Activated CD4-positive, alpha-beta T cell treated with anti-CD3 and anti-CD28 coated beads, Interleukin-2, amount 50 U/mL, for 24 hours (primary cell): ENCODE data around the gene EPS8.

Experiments used
- DNase-seq, 2 donors: peaks; one replicate each; pipeline ENCODE4 v3.0.0-alpha.2; 2020; ENCODE audit warnings: low read depth in 1 of 2, low spot score in 1 of 2

The EPS8 gene

DNA sequence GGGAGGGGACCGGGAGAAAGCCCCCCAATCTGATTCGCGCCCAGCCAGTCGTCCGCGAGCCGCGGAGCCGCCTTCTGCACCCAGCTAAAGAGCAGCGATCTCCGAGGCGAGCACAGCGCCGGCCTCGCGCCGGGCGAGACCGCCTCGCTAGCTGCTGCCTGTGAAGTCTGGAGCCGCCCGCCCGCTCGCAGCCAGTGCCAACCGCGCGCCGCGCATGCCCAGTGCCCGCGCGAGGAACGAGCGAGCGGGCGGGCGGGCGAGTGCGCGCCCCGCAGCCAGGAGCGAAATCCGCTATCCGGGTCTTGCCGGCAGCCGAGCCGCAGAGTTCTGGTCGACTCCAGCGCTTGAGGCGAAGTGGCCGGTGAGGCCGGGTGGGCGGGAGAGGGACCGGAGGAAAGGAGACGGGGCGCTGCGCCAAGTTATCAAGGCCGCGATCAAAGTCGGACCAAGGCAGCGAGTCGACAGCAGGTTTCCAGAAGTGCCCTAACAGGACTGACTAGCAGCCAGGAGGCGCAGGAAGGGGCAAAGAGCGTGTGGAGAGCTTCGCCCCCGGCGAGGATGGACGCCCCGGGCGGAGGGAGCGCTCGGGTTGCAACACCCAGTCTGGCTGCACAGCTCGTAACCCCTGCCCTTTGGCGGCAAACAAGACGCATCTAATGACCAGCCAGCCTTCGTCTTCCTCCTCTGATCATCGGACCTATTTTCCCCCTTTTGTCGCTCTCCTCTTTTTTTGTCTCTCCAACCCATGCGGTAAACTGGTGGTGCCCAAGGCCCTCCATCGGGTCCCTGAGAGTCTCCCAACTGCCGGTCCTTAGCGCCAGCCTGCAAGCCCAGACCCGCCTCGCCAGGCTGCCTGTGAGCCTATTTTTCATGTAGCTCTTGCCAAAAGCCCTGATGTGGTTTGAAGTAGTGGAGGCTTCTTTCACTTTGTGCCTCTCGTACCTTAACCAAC lies at the start of gene EPS8:
EPS8 (minus strand) TSS at position 169 of the 952 bp plus-strand sequence. CDS start 106,437 bp downstream, outside the sequence.
- DNase-seq: peak; percentile 63 to 74

DNA sequence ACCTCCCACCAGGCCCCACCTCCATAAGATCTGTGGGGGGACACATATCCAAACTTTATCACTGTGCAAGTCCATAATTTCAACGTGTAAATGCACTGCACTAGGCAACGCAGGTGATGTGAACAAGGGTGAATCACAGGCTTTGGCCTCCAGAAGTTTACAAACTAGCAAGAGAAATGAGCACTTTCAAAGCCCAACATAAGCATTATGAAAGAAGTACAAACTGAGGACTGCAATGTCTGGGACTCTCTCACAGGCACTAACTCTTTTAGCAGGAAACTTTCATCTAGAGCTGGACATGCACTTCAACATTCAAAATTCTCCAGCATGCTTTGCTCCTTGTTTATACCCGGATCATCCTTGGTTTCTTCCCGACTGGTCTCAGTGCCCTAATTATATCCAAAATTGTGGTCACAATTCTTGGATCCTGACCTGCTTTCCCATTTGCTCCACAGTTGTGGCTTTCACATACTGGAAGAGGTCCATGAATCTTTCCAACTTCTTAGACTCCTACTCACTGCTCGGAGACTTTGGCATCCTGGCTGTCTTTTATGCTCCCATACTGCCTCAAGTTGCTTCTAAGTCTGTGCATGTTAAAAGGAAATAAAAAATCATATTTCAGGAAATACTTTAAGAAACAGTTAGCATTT lies 48.1 kb upstream of the EPS8 start:
- no peak for DNase-seq

DNA sequence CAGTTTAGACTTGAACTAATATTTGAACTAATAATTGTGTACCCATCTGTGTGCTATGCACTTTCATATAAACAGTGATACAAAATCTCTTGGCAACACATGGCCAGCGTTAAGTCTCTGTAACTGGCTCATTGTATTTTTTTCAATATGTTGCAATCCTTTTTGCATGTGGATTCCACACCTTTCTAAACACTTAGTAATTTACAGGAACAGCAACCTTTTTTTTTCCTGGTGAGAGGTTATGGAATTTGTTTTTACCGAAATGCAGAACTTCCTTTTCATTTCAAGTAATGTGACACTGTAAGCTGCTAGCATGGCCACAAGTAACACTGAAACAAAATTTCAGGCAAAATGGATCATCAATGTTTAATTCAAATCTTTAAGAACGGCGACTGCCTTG lies 45.4 kb upstream of the EPS8 start:
- DNase-seq: no peak

DNA sequence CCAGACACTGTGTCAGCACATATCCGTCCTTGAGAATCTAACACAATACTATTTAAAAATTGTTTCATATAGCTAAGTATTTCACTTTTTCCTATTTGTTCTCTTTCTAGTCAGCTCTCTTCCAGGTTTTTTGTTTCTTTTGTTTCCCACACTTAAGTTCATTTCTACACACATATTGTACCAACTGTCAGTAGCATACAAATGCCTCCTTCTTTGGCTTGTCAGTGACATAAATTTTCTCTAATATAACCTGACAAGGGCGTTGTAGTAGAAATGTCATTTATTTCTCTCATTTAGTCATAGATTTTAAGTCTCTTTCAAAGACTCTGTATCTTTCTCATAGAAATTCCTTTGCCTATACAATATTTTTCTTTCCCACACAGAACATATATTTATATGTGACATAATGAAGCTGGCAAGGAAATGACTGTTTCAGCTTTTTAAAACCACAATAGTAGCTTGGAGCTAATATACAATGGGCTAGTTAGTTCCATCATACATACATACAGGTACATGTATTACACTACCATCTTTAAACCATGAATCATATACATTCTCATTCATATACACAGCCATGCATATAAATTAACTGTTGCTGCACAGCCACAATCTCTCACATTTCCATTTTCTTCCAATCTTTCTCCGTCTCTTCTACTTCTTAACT lies 42.3 kb upstream of the EPS8 start:
- DNase-seq: no peak

DNA sequence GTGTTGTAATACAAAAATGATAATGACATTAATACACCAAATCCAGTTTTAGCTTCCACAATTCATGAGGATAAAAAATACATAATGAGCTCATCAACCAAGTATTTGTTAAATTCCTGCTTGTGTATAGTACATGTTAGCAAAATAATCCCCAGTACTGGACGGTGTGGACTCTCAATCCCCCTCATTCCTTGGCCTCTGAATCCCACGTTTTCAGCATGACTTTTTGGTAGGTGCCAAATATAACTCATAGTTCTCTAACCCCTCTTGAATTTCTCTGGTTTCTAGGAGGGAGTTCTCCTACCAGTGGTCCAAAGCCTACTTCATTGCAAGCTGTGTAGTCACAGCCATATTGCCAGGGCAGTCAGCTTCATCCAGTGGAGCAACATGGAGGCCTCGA lies 41.4 kb upstream of the EPS8 start:
- no peak for DNase-seq

DNA sequence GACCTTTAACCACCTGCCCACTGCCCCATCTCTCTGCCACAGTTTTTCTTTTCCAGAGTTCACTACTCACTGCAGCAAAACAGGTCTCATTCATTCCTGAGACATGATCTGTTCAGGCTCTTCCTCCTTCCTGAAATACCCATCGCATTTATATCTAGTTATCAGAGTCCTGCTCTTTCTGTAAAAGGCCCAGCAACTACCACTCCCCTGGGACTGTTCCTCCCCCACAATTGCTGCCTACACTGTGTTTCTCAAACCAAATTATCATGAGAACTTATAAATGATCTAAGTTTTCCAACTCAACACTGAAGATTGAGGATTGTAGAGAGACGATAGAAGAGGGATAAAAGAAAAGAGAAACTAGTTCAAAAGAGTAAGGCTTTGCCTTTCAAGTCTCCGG lies 40.8 kb upstream of the EPS8 start:
- no peak for DNase-seq

DNA sequence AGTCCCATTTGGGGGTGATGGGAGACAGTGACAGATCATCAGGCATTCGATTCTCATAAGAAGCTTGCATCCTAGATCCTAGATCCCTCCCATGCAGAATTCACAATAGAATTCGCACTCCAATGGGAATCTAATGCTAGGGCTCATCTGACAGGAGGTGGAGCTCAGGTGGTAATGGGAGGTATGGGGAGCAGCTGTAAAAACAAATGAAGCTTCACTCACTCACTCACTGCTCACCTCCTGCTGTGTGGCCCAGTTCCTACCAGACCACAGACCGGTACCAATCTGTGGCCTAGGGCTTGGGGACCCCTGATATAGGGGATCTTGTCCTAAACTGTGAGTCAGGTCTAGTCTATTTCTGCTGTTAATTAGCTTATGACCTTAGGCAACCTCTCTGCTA lies 40.1 kb upstream of the EPS8 start:
- no peak for DNase-seq

DNA sequence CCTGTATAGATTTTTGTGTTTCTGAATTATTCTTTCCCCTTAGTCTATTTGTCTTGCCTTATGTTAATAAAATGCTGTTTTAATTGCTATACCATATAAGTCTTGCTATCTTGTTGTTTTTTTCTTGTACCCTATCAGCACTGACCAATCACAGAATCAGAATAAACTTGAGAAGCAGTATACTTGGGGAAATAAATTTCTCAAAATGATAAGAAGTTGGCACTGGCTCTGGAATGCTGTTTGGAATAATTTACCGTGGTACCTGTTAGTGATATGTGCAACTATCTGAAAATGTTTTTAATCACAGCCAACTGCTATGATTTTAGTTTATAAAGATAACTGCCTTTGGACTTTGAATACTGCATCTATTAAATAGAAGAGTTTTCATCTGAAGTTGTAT lies 37.9 kb upstream of the EPS8 start:
- no peak for DNase-seq

DNA sequence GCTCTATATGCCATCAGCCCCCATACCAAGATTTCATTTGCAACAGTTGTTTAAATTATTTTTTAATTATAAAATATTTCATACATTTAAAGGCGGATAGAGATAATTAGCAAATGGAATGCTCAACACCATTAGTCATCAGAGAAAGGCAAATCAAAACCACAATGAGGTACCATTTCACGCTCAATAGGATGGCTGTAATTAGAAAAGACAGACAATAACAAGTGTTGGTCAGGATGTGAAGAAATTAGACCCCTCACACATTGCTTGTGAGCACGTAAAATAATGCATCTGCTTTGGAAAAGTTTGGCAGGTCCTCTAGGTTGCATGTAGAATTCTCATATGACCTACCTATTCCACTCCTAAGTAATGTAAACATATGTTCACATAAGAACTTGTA lies 35.3 kb upstream of the EPS8 start:
- no peak for DNase-seq

DNA sequence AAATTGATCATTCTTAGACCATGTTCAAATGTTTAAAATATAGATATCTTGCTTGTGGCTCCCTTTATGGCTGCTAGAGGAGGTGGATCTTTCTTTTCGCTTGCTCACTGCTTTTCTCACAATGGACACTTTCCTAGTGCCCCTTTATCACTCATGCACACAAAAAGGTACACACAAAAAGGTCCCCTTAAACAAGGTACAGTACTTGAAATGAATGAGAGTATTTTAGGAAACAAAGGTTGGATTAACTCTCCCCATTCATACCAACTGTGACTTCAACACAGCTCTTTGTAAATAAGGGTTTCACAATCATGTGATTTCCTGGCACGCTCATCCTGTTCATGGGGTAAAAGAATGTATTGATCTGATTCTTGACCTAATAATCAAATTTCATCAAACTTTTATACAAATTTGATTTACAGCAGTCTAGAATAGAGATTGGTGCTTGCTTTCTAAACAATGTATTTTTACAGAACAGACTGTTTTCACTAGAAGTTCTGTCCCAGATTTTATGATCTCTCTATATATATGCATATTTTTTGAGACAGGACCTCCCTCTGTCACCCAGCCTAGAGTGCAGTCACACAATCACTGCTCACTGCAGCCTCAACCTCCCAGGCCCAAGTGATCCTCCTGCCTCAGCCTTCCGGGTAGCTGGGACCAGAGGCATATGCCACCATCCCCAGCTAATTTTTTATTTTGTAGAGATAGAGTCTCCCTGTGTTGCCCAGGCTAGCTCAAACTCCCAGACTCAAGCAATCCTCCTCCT lies 34.4 kb upstream of the EPS8 start:
- DNase-seq: no peak

DNA sequence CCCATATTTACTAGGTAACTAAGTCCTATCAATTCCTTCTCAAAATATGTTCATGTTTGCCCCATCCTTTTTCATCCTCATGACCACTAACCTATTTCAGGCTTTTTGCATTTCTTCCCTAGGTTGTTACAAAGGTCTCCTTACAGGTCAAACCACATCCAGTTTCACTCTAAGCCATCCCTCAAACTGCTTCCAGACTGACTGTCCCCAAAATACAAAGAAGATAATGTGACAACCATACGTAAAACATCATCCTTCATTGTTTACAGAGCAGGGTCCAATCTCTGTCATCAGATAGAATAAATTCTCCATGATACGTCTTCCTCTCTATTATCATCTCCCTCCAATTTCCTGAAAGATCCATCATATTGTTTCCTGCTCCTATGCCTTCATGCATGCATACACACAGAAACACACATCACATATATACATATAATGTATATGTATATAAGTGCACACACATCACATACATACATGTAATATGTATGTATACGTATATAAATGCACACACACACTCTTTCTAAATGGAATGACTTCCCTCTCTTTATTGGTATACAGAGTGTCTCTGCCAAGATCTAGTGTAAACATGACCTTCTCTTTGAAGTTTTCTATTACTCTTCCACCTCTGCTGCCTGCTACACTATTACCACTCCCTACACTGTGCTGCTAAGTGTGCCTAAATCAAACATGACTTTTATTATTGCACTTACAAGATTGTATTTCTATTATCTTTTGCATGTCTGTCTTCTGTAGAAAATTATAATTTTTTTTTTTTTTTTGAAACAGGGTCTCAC lies 30.7 kb upstream of the EPS8 start:
- no peak for DNase-seq

DNA sequence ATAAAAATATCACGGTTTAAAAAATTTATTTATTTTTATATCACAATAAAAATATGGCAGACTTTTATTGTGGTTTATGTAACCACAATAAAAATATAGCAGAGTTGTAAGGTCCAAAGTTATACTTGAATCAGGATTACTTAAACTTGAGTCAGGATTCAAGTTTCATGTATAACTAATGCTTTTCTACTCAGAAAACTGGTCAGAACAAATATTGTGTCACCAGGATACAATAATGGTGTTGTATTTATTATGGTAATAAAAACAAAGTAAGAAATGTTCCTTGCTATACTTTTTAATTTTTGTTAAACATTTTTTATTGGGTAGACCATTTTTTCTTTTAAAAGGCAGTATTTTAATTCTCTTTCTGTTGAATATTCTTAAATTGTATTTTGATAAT lies 29.2 kb upstream of the EPS8 start:
- no peak for DNase-seq

DNA sequence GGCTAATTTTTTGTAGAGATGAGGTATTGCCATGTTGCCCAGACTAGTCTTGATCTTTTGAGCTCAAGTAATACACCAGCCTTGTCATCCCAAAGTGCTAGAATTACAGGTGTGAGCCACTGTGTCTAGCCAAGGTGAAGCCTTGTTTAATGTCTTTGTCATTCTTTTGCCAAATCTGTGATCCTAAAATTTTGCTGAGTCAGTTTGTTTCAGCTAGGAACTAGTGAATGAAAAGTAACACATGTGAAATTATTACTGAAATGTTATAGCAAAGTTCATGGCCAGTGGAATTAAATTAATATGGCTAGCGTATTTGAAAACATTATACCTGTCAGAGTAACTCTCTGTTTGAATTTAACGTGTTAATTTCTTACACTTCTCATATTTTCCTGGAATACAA lies 26.5 kb upstream of the EPS8 start:
- no peak for DNase-seq

DNA sequence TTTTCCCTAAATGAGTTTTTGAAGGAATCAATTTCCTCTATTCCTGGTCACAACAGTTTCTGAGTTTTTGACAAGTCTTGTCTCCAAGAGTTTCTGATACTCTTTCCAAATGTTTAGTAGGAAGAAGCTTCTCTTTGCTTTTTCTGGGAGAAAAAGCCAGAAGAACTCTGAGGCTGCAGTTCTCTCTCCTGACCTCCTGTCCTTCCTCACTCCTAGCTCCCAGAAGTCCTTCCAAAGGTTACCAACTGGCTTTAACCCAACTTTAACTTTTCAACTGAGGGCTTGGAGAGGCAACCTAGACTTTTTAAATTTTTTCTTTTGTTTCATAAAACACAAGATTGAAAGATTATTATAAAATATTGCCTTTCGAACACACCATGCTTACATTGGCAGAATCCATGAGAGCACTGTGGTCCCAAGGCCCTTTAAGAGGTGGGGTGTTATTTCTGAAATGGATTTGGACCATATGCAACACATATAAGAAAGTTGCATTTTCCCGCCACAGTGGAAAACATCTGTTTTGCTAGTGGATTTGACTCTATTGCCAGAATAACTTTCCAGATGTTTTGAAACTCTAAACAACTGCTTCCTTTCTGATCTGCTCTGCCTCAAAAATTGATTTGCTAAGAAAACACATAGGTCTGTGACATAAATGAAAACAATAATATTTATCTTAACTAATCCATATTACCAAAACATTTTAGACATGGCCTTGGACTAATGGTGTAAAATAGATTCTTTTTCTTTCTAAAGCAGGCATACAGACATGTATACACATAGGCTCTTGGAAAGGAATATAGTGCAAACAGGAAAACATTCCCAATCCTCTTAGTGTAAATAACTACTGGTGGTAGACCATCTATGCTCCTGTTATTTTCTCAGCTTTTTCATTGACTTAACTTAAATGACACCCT lies 22.3 kb upstream of the EPS8 start:
- no peak for DNase-seq

DNA sequence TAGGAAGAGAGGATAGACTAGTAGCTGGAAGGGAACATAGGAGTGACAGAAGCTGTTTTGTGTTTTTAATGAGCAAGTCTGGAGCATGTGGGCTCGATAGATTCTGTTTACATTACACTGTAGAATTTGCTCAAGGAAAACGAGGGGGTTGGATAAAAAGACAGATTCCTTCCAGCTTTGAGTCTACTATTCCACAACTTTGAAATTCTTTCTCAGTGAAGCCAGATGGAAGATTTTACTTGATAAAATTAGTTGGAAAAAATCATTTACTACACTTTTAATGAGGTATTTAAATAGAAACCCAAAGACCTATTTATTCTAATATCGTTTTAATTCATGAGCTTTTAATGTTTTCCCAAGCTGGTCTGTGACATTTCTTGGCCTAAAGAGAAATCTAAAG lies 19.5 kb upstream of the EPS8 start:
- DNase-seq: no peak

DNA sequence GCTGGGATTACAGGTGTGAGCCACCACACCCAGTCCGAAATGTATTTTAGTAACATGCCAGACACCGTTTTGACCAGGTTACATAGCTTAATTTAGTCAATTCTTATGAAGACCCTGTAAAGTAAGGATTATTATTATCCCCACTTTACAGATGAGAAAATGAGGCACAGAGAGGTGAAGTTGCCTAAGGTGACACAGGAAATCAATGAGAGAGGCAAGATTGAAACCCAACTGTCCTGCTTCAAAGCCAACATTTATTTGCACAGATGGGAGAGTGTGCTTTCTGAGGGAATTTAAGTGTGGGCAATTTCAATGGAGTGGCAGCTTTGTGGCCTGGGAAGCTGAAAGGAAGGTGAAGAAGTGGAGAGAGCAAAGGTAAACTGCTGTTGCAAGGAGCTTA lies 19.1 kb upstream of the EPS8 start:
- DNase-seq: no peak

DNA sequence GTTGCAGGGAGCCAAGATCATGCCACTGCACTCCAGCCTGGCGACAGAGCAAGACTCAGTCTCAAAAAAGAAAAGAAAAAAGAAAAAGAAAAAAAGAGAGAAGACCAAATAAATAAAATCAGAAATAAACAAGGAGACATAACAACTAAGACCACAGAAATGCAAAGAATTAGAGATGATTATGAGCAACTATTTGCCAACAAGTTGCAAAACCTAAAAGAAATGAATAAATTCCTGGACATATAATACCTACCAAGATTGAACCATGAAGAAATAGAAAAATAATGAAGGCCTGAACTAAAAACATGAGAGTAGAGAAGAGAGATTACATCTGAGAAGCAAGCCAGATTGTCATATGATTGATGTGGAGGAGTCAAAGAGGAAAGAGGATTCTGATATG lies 17.6 kb upstream of the EPS8 start:
- no peak for DNase-seq

DNA sequence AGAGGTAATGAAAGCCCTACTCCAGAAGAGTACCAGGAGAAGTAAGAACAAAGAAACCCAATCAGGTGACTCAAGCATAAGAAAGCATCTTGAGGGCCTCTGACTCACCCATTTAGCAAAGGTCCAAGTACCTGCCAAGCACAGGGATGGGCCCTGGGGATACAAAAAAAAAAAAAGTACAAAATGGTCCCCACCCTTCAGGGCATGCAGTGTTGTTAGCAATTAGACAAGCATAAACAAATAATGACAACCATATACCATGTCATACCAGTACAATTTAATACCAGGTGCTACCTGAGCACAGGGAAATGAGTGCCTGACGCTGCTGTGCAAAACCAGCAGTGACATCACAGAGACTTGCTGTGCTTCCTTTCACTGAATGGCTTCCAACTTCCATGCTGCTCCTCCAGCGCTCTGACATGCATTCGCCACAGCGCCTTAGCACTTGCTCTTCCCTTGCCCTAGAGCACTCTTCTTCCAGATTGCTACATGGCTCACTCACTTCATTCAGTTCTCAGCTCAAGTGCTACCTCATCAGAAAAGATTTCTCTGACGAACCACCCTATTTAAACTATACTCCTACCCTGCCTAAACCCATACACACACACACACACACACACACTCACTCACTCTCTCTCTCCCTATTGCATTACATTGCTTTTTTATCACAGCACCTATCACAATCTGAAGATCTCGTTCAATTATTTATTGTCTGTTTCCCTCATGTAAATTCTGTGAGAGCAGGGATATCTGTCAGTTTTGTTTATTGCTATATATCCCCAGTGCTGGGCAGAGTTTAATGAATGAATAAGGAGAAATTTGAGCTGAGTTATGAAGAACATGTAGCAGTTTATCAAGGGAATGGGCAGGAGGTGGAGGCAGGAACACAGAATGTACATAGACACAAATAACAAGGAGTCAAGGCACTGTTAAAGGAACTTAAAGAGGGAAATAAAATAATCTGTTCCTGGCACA lies 12.9 kb upstream of the EPS8 start:
- no peak for DNase-seq
